Hepatocyte (in vitro differentiated cells): ENCODE measurements around the gene HIVEP2. TPM values are rescaled to one million over a fixed set of nuclear protein-coding genes. Genes with fewer than 3 reads are reported as not detected.

ENCODE experiments used
- DNase-seq: peaks from one replicate; pipeline ENCODE4 v3.0.0-alpha.2; 2016; ENCODE audit warnings: low spot score
- H2AFZ ChIP-seq: fragments of 200-600 bp; sonication (generic); 2 replicates; pipeline ENCODE4 v1.6.0; 2016; ENCODE audit warnings: antibody characterized with exemption, mild to moderate bottlenecking
- H3K27ac ChIP-seq: fragments of 200-600 bp; sonication (generic); 2 replicates; pipeline ENCODE4 v1.5.1; 2016; ENCODE audit warnings: mild to moderate bottlenecking
- H3K27me3 ChIP-seq: fragments of 200-600 bp; sonication (generic); 2 replicates; pipeline ENCODE4 v1.6.1; 2016
- H3K36me3 ChIP-seq: fragments of 200-600 bp; sonication (generic); replicated peaks from 2 replicates; pipeline ENCODE4 v1.5.1; 2016; ENCODE audit warnings: low read depth; ENCODE audit not compliant: insufficient read depth
- H3K4me1 ChIP-seq: fragments of 200-600 bp; sonication (generic); 2 replicates; pipeline ENCODE4 v1.5.1; 2016; ENCODE audit warnings: mild to moderate bottlenecking, moderate library complexity; ENCODE audit not compliant: insufficient read depth
- H3K4me2 ChIP-seq: fragments of 200-600 bp; sonication (generic); 2 replicates; pipeline ENCODE4 v1.6.0; 2016
- H3K4me3 ChIP-seq: fragments of 200-600 bp; sonication (generic); 2 replicates; pipeline ENCODE4 v1.5.1; 2016; ENCODE audit warnings: mild to moderate bottlenecking
- H3K79me2 ChIP-seq: fragments of 200-600 bp; sonication (generic); 2 replicates; pipeline ENCODE4 v1.6.0; 2017; ENCODE audit warnings: mild to moderate bottlenecking
- H3K9me2 ChIP-seq: fragments of 200-600 bp; sonication (generic); replicated peaks from 2 replicates; pipeline ENCODE4 v1.6.0; 2017; ENCODE audit warnings: mild to moderate bottlenecking; ENCODE audit not compliant: insufficient read depth
- H3K9me3 ChIP-seq: fragments of 200-600 bp; sonication (generic); 2 replicates; pipeline ENCODE4 v1.5.1; 2016; ENCODE audit warnings: low read depth, mild to moderate bottlenecking
- H4K20me1 ChIP-seq: fragments of 200-600 bp; sonication (generic); 2 replicates; pipeline ENCODE4 v1.6.0; 2016; ENCODE audit warnings: mild to moderate bottlenecking; ENCODE audit not compliant: insufficient read depth, poor library complexity, severe bottlenecking
- EZH2 ChIP-seq: fragments of 200-600 bp; sonication (generic); IDR thresholded peaks from 2 replicates; pipeline ENCODE4 v1.6.1; 2016; ENCODE audit warnings: antibody characterized with exemption, mild to moderate bottlenecking, borderline replicate concordance
- EZH2phosphoT487 ChIP-seq: fragments of 200-600 bp; sonication (generic); IDR thresholded peaks from one replicate; pipeline ENCODE4 v1.6.1; 2018; ENCODE audit warnings: antibody characterized with exemption, mild to moderate bottlenecking, low read depth, moderate library complexity; ENCODE audit not compliant: unreplicated experiment, severe bottlenecking
- WGBS: methylation state at CpG from one replicate; pipeline ENCODE4 v1.1.6; 2016; ENCODE audit warnings: low lambda C conversion rate; ENCODE audit errors: missing lambda C conversion rate; 5-methylcytosine and 5-hydroxymethylcytosine counted together
- polyA plus RNA-seq: library from polyadenylated mRNA; unstranded; fragments of >200 nt; fragmentation: Nextera tagmentation; extraction: Ambion mirVana; gene quantifications from 2 replicates; pipeline ENCODE4 v1.2.1, GENCODE V29; 2016
- total RNA-seq: library from RNA; depleted of rRNA; stranded (reverse); fragments of >200 nt; gene quantifications from 2 replicates; pipeline ENCODE4 v1.2.3, GENCODE V29; 2014
- TF ChIP-seq, protein P1 (sequence below): fragments of 200-600 bp; sonication (generic); IDR thresholded peaks from 2 replicates; pipeline ENCODE4 v1.5.1; 2016; ENCODE audit warnings: antibody characterized with exemption, mild to moderate bottlenecking; ENCODE audit not compliant: poor library complexity

HIVEP2 gene
- total and polyA plus RNA-seq, 2 experiments from 2014 or later = 3.3 to 9.4 TPM

DNA sequence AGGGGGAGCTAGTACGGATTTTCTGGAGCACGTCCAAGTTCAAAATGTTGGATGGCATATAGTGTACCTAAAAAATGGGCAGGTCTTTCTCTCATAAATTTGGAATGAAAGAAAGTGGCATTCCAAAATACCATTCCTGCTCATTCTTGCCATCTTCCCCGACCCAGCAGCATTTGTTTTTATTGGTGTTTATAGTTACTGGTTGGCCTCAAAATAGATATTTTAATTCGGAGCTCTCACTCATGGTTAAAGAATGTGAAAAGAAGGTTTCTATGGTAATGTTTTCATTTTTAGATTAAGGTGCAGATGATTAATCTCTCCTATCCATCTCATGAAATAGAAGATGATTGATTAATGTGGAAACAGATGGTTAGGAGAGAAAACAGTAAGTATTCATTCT, 204.5 kb downstream of the HIVEP2 start:
- no peak for DNase-seq
- no peak overlapping the region for H3K27ac ChIP-seq
- no peaks in the 10 kb centered on the region for H3K79me2 ChIP-seq

DNA sequence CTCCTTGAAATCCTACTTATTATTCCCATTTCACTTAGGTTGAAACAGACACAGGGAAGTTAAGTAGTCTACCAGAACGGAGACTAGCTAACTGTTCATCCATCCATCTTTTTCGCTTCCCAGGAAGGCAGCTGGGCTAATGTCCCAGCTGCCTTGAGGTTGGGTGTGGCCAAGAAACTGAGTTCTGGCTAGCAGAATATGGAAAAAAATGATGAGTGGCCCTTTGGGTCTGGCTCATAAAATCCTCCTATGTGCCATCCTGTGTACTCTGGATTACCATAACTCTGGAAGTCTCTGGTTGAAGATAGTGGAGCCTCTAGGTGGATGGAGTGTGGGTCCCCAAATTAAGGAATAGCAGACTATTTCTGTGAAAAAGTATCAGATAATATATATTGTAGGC, 206.2 kb downstream of the HIVEP2 start:
- no peaks in the 10 kb centered on the region for H3K36me3 ChIP-seq
- H3K79me2 ChIP-seq = no peaks in the 10 kb centered on the region
- H3K9me3 ChIP-seq = no peaks in the 10 kb centered on the region
- WGBS = 71% methylated on average over 2 of the region's 2 CpGs
- no peak overlapping the region for H3K4me3 ChIP-seq
- H2AFZ ChIP-seq = no peak overlapping the region
- no peaks in the 10 kb centered on the region for H3K27me3 ChIP-seq
- H4K20me1 ChIP-seq = no peaks in the 10 kb centered on the region
- H3K27ac ChIP-seq = no peak overlapping the region
- DNase-seq = no peak
- no peaks in the 10 kb centered on the region for H3K9me2 ChIP-seq
- no peak overlapping the region for H3K4me2 ChIP-seq
- TF ChIP-seq, protein P1, sequence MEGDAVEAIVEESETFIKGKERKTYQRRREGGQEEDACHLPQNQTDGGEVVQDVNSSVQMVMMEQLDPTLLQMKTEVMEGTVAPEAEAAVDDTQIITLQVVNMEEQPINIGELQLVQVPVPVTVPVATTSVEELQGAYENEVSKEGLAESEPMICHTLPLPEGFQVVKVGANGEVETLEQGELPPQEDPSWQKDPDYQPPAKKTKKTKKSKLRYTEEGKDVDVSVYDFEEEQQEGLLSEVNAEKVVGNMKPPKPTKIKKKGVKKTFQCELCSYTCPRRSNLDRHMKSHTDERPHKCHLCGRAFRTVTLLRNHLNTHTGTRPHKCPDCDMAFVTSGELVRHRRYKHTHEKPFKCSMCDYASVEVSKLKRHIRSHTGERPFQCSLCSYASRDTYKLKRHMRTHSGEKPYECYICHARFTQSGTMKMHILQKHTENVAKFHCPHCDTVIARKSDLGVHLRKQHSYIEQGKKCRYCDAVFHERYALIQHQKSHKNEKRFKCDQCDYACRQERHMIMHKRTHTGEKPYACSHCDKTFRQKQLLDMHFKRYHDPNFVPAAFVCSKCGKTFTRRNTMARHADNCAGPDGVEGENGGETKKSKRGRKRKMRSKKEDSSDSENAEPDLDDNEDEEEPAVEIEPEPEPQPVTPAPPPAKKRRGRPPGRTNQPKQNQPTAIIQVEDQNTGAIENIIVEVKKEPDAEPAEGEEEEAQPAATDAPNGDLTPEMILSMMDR = no peak
- TF ChIP-seq EZH2phosphoT487 (no peak), EZH2 (no peak)
- H3K4me1 ChIP-seq = no peaks in the 10 kb centered on the region

More for the DNA sequence above, 204.5 kb downstream of the HIVEP2 start:
- TF ChIP-seq, protein P1 = no peak
- no peak for TF ChIP-seq EZH2
- no peak for TF ChIP-seq EZH2phosphoT487
- no peak overlapping the region for H2AFZ ChIP-seq
- H3K4me2 ChIP-seq = no peak overlapping the region
- H3K36me3 ChIP-seq = no peaks in the 10 kb centered on the region
- H3K9me3 ChIP-seq = no peaks in the 10 kb centered on the region
- no peaks in the 10 kb centered on the region for H3K9me2 ChIP-seq
- H3K4me3 ChIP-seq = no peak overlapping the region
- no peaks in the 10 kb centered on the region for H4K20me1 ChIP-seq
- no peaks in the 10 kb centered on the region for H3K27me3 ChIP-seq
- 82% methylated on average over 4 of the region's 4 CpGs for WGBS
- no peaks in the 10 kb centered on the region for H3K4me1 ChIP-seq

DNA sequence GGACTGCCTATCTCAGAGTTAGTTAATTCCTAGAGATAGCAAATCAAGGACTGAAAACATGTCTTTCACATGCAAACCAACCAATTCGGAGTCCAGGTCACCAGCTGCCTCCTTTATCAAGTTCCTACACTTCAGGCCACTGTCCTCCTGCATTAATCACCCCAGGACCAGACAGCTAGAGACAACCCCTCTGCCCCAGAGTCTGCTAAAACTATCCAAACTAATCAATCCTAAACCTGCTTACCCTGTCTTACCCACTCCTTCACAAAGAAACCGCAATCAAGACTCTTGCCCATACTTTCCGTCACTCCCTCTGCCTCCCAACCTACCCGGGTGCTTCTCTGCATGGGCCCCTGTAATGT, 207.0 kb downstream of the HIVEP2 start:
- TF ChIP-seq EZH2 = no peak
- TF ChIP-seq, protein P1 = no peak
- TF ChIP-seq EZH2phosphoT487 = no peak
- no peaks in the 10 kb centered on the region for H3K9me3 ChIP-seq
- no peak for DNase-seq
- no peaks in the 10 kb centered on the region for H3K79me2 ChIP-seq
- 86% methylated on average over 4 of the region's 4 CpGs for WGBS
- no peaks in the 10 kb centered on the region for H3K9me2 ChIP-seq
- no peaks in the 10 kb centered on the region for H4K20me1 ChIP-seq
- H3K4me3 ChIP-seq = no peak overlapping the region
- H3K27ac ChIP-seq = no peak overlapping the region
- no peaks in the 10 kb centered on the region for H3K27me3 ChIP-seq
- H3K4me1 ChIP-seq = no peaks in the 10 kb centered on the region
- H3K4me2 ChIP-seq = no peak overlapping the region
- no peaks in the 10 kb centered on the region for H3K36me3 ChIP-seq
- H2AFZ ChIP-seq = no peak overlapping the region

DNA sequence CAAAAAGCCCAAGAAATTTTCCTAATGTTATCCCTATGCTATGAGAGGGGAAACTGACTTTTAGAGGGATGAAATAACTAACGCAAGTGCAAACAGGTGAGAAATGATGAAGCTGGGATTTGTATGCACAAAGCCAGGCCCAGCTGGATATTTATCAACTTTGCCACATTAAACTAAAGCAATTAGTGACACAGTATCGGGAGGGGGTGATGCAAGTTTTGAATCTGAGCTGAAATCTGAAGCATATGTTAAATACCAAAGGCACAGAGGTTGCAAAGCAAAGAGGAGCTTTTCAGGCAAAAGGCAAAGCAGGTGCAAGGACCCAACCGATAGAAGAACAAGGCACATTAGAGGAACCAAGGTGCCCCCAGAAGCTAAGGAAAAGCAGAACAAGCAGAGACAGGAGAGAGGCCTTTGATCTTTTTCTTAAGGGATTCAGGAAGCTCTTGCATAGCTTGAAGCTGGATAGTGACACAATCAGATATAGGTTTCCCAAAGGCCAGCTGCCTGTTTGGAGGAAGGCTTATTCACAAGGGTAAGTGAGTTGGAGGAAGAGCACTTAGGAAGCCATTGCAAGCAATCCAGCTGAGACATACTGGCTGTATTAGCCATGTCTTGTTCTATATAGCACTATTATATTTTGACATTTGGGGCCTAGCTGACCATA, 207.5 kb downstream of the HIVEP2 start:
- Histone ChIP-seq H4K20me1 (no peaks in the 10 kb centered on the region), H2AFZ (no peak overlapping the region), H3K4me2 (no peak overlapping the region), H3K79me2 (no peaks in the 10 kb centered on the region), H3K4me1 (no peaks in the 10 kb centered on the region), H3K9me3 (no peaks in the 10 kb centered on the region), H3K9me2 (no peaks in the 10 kb centered on the region), H3K27me3 (no peaks in the 10 kb centered on the region), H3K36me3 (no peaks in the 10 kb centered on the region), H3K4me3 (no peak overlapping the region), H3K27ac (no peak overlapping the region)
- WGBS = 81% methylated on average over 3 of the region's 3 CpGs
- TF ChIP-seq EZH2 = no peak
- TF ChIP-seq, protein P1 = no peak
- TF ChIP-seq EZH2phosphoT487 = no peak
- DNase-seq = no peak
